ENCODE results near the gene OBSCN.

The OBSCN gene

GRCh38 chr1:228366866-228367741 is 159.3 kb downstream of the OBSCN start:
- DNase-seq (ENCODE audit: low spot score) = no peak

GRCh38 chr1:228367798-228368791 is 160.3 kb downstream of the OBSCN start:
- no peak for DNase-seq (ENCODE audit: low spot score)

- no peak for DNase-seq (ENCODE audit: low spot score)
These were observed 161.2 kb downstream of the OBSCN start for GRCh38 chr1:228368801-228369607.

GRCh38 chr1:228369608-228370438 is 162.0 kb downstream of the OBSCN start:
- no peak for DNase-seq (ENCODE audit: low spot score)

- DNase-seq (ENCODE audit: low spot score) = no peak
These were observed 162.6 kb downstream of the OBSCN start for GRCh38 chr1:228370439-228370940.

GRCh38 chr1:228370941-228371740 is 163.3 kb downstream of the OBSCN start:
- DNase-seq (ENCODE audit: low spot score) = no peak

GRCh38 chr1:228371741-228372182 is 163.9 kb downstream of the OBSCN start:
- no peak for DNase-seq (ENCODE audit: low spot score)

GRCh38 chr1:228372183-228373003 is 164.5 kb downstream of the OBSCN start:
- no peak for DNase-seq (ENCODE audit: low spot score)

GRCh38 chr1:228373004-228373680 is 165.3 kb downstream of the OBSCN start:
- no peak for DNase-seq (ENCODE audit: low spot score)

- DNase-seq (ENCODE audit: low spot score) = no peak
These were observed 166.1 kb downstream of the OBSCN start for GRCh38 chr1:228373681-228374571.

GRCh38 chr1:228374711-228375577 is 167.1 kb downstream of the OBSCN start:
- peak; percentile 95 for DNase-seq (ENCODE audit: low spot score)

GRCh38 chr1:228375578-228376261 is 167.9 kb downstream of the OBSCN start:
- DNase-seq (ENCODE audit: low spot score) = no peak

- DNase-seq (ENCODE audit: low spot score) = no peak
These were observed 168.4 kb downstream of the OBSCN start for GRCh38 chr1:228376262-228376628.

- no peak for DNase-seq (ENCODE audit: low spot score)
These were observed 169.1 kb downstream of the OBSCN start for GRCh38 chr1:228376651-228377631.

Data from AG20443 (cell line).